ENCODE results near the gene ASMTL. TPM values are rescaled to one million over a fixed set of nuclear protein-coding genes. Genes with fewer than 3 reads are reported as not detected.

ASMTL gene
- total and polyA plus RNA-seq, 10 donors, result 21.3 to 35.5 (median 27.2) TPM

DNA sequence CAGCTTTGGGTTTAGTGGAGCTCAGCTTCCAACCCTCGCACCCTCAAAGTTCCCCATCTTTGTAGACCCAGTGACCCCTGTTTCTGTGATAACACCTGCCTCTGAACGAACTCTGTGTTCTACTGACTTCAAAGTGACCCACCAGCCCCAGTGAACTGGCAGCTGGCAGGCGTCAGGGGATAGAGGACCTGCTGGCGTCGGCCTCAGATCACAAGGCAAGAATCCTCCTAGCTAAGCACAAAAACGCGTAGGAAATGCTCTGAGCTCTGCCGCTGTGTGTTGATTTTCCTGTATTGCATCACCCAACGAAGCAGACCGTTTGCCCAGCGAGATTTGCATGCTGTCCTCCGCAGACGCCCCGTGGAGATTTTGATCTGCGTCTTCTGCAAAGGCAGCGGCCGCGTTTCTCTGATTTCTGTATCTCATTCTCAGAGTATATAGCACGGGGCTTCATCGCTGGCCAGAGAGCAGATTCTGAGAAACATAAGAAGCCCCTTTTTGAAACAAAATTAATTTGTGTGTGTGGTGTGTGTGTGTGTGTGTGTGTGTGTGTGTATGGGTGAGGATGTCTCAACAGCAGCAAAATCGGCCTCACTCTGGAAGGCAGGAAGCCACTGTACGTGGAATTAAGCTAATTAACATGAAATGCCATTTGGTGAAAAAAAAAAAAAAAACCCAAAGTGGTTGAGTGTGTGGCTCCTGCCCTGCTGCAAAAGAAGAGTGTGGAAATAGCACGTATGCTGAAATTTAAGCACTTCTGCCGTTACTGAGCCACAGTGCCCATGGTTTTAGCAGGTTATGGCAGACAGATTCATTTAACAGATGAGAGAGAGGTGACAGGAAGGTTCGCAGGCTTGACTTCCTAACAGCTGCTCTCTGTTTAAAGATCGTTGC lies 29.2 kb upstream of the ASMTL start:
- peaks cover 0 to 17% (median 0%) of the 10 kb centered on the region in 6 donors for H3K36me3 ChIP-seq
- peaks cover 8 to 86% (median 49%) of the 10 kb centered on the region in 6 donors for H3K4me1 ChIP-seq
- DNase-seq, result peak; percentile 90
- peak overlapping the region in 4 of 8 donors; percentile 7 to 57 (median 20) for H3K4me3 ChIP-seq
- intact Hi-C loops (cut with DNase I; ENCODE audit: low total_unique reads), result no loop called here
- H3K27me3 ChIP-seq (replicated peaks in 1 of 7), result no peaks in the 10 kb centered on the region
- H3K27ac ChIP-seq, result peak overlapping the region; percentile 67 to 93 (median 86)
- H3K9me3 ChIP-seq, result peaks cover 0 to 13% (median 10%) of the 10 kb centered on the region in 8 donors
- 2 to 7% (median 2%) methylated on average over 24 to 26 of the region's 26 CpGs for WGBS, 5 donors
- peak; percentile 26 to 85 (median 75) for TF ChIP-seq POLR2AphosphoS5 (IDR thresholded peaks at IDR 0.05)
- TF ChIP-seq POLR2A (IDR thresholded peaks at IDR 0.05), result no peak
- peak in 6 of 11 experiments; percentile 14 to 48 (median 33) for TF ChIP-seq CTCF (IDR thresholded peaks at IDR 0.05 in 8 of 11, conservative IDR thresholded peaks at IDR 0.05 in 3 of 11)

GRCh38 chrX:1480082-1480785 lies 27.5 kb upstream of the ASMTL start:
- 54 to 61% (median 56%) methylated on average over 8 of the region's 8 CpGs for WGBS, 5 donors
- peaks cover 0 to 6% (median 0%) of the 10 kb centered on the region in 6 donors for H3K36me3 ChIP-seq
- no peak overlapping the region for H3K4me3 ChIP-seq
- DNase-seq, result peak; percentile 16
- peak overlapping the region in 4 of 8 donors; percentile 83 to 93 (median 88) for H3K27ac ChIP-seq
- intact Hi-C loops (cut with DNase I; ENCODE audit: low total_unique reads), result no loop called here
- peaks cover 5 to 80% (median 41%) of the 10 kb centered on the region in 6 donors for H3K4me1 ChIP-seq
- H3K9me3 ChIP-seq, result peaks cover 0 to 13% (median 10%) of the 10 kb centered on the region in 8 donors
- TF ChIP-seq POLR2AphosphoS5 (IDR thresholded peaks at IDR 0.05) (no peak), CTCF (IDR thresholded peaks at IDR 0.05 in 8 of 11, conservative IDR thresholded peaks at IDR 0.05 in 3 of 11) (no peak), POLR2A (IDR thresholded peaks at IDR 0.05) (no peak)
- H3K27me3 ChIP-seq (replicated peaks in 1 of 7), result no peaks in the 10 kb centered on the region

DNA sequence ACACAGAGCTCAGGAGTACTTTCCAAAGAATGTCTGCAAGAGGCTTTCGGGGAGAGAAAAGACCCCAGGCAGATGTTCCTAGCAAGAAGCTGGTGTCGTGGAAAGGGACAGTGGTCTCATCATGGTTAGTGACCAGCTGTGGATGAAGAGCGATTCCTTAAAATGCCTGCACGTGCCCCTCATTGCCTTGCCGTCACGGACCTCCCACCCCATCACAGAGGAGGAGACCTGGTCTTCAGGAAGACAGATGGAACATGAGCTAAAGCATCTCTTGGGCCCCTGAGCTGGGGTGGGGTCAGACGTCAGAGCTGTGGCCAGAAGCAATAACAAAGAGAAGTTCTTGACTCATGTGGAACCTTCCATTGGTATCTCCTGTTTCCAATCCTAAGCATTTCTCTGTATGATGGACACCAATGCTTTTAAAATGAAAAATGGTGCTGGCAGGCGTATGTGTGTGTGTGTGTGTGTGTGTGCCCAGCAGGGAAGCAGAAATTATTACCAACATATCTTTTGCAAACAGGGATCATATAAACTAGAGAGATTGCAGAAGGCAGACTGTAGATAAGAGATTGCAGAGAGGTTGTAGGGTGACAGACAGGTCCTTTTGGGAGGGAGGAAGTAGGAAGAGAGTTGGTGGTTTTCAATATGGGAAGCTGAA lies 25.2 kb upstream of the ASMTL start:
- H3K27ac ChIP-seq, result peak overlapping the region in 1 of 8 donors; percentile 8
- WGBS, 5 donors, result 64 to 84% (median 75%) methylated on average over 8 of the region's 8 CpGs
- peaks cover 0 to 13% (median 10%) of the 10 kb centered on the region in 8 donors for H3K9me3 ChIP-seq
- intact Hi-C loops (cut with DNase I; ENCODE audit: low total_unique reads), result no loop called here
- no peak overlapping the region for H3K4me3 ChIP-seq
- peaks cover 0 to 6% (median 0%) of the 10 kb centered on the region in 6 donors for H3K36me3 ChIP-seq
- H3K4me1 ChIP-seq, result peaks cover 5 to 57% (median 25%) of the 10 kb centered on the region in 6 donors
- H3K27me3 ChIP-seq (replicated peaks in 1 of 7), result no peaks in the 10 kb centered on the region
- peak; percentile 62 for DNase-seq
- TF ChIP-seq CTCF (IDR thresholded peaks at IDR 0.05 in 8 of 11, conservative IDR thresholded peaks at IDR 0.05 in 3 of 11) (no peak), POLR2AphosphoS5 (IDR thresholded peaks at IDR 0.05) (no peak), POLR2A (IDR thresholded peaks at IDR 0.05) (no peak)
